ENCODE data around the gene IRX1. TPM values are rescaled to one million over a fixed set of nuclear protein-coding genes. Genes with fewer than 3 reads are reported as not detected.

IRX1 gene
- total and polyA plus RNA-seq, 2 donors (not counting 1 experiment from before 2014, with no cell fraction given): not detected

GRCh38 chr5:3593771-3594509 is 1.7 kb upstream of the IRX1 start:
- Histone ChIP-seq H3K4me3 (ENCODE audit: control extremely low read depth in 1 of 5, extremely low read depth in 1 of 5, insufficient read depth in 1 of 5, low read depth in 2 of 5, low read length in 4 of 5) (no peak overlapping the region), H3K9ac (ENCODE audit: low read length) (no peak overlapping the region), H3K79me2 (ENCODE audit: control insufficient read depth, insufficient read depth, low read length) (no peaks in the 10 kb centered on the region), H3K4me1 (ENCODE audit: control insufficient read depth in 2 of 2, insufficient read depth in 2 of 2, low read length in 2 of 2) (no peaks in the 10 kb centered on the region), H3K9me3 (ENCODE audit: control extremely low read depth in 1 of 3, control insufficient read depth in 2 of 3, insufficient read depth in 1 of 3, low read length in 2 of 3) (peaks cover 0 to 45% (median 0%) of the 10 kb centered on the region in 3 donors), H3K27me3 (replicated peaks in 1 of 4; ENCODE audit: control extremely low read depth in 1 of 4, control insufficient read depth in 3 of 4, insufficient read depth in 4 of 4, low read length in 3 of 4) (peaks cover 0 to 59% (median 23%) of the 10 kb centered on the region in 4 experiments), H4K20me1 (ENCODE audit: control insufficient read depth, insufficient read depth, low read length, poor library complexity, severe bottlenecking) (no peaks in the 10 kb centered on the region), H3K36me3 (replicated peaks in 1 of 2; ENCODE audit: control extremely low read depth in 1 of 2, control insufficient read depth in 1 of 2, extremely low read depth in 1 of 2, insufficient read depth in 2 of 2, low read length in 1 of 2) (no peaks in the 10 kb centered on the region), H3K4me2 (replicated peaks; ENCODE audit: low read depth, low read length, poor library complexity, severe bottlenecking) (no peak overlapping the region), H2AFZ (ENCODE audit: insufficient read depth, low read depth, low read length, poor library complexity, severe bottlenecking) (no peak overlapping the region), H3K27ac (ENCODE audit: low read length in 2 of 2) (no peak overlapping the region)
- intact Hi-C loops (cut with micrococcal nuclease): no loop called here
- TF ChIP-seq CTCF (IDR thresholded peaks at IDR 0.05) (no peak), EZH2 (IDR thresholded peaks at IDR 0.05; ENCODE audit: borderline replicate concordance, insufficient read depth, low read depth, low read length, poor library complexity, severe bottlenecking) (no peak)
- CTCF ChIA-PET: no interaction called here
- H3K4me1 Mint-ChIP-seq: peaks cover 10% of the 10 kb centered on the region
- no peaks in the 10 kb centered on the region for H3K9me3 Mint-ChIP-seq (ENCODE audit: insufficient read depth)
- H3K4me3 Mint-ChIP-seq: no peak overlapping the region
- 4% methylated on average over 21 of the region's 28 CpGs for WGBS (ENCODE audit: insufficient coverage)
- POLR2A ChIA-PET: no interaction called here
- no peak for DNase-seq
- H3K27ac Mint-ChIP-seq: no peak overlapping the region
- no peak for ATAC-seq (ENCODE audit: low read depth)
- peaks cover 57% of the 10 kb centered on the region for H3K27me3 Mint-ChIP-seq

GRCh38 chr5:3594510-3595005 is 1.1 kb upstream of the IRX1 start:
- H3K9ac ChIP-seq (ENCODE audit: low read length): no peak overlapping the region
- H2AFZ ChIP-seq (ENCODE audit: insufficient read depth, low read depth, low read length, poor library complexity, severe bottlenecking): no peak overlapping the region
- intact Hi-C loops (cut with micrococcal nuclease): no loop called here
- H3K27me3 ChIP-seq (replicated peaks in 1 of 4; ENCODE audit: control extremely low read depth in 1 of 4, control insufficient read depth in 3 of 4, insufficient read depth in 4 of 4, low read length in 3 of 4): peaks cover 0 to 58% (median 21%) of the 10 kb centered on the region in 4 experiments
- ChIA-PET POLR2A (no interaction called here), CTCF (no interaction called here)
- no peaks in the 10 kb centered on the region for H3K36me3 ChIP-seq (replicated peaks in 1 of 2; ENCODE audit: control extremely low read depth in 1 of 2, control insufficient read depth in 1 of 2, extremely low read depth in 1 of 2, insufficient read depth in 2 of 2, low read length in 1 of 2)
- no peaks in the 10 kb centered on the region for H3K4me1 ChIP-seq (ENCODE audit: control insufficient read depth in 2 of 2, insufficient read depth in 2 of 2, low read length in 2 of 2)
- H3K4me2 ChIP-seq (replicated peaks; ENCODE audit: low read depth, low read length, poor library complexity, severe bottlenecking): no peak overlapping the region
- no peaks in the 10 kb centered on the region for H3K79me2 ChIP-seq (ENCODE audit: control insufficient read depth, insufficient read depth, low read length)
- no peaks in the 10 kb centered on the region for H4K20me1 ChIP-seq (ENCODE audit: control insufficient read depth, insufficient read depth, low read length, poor library complexity, severe bottlenecking)
- no peak overlapping the region for H3K27ac Mint-ChIP-seq
- 8% methylated on average over 52 of the region's 52 CpGs for WGBS (ENCODE audit: insufficient coverage)
- H3K27ac ChIP-seq (ENCODE audit: low read length in 2 of 2): no peak overlapping the region
- peaks cover 0 to 51% (median 0%) of the 10 kb centered on the region in 3 donors for H3K9me3 ChIP-seq (ENCODE audit: control extremely low read depth in 1 of 3, control insufficient read depth in 2 of 3, insufficient read depth in 1 of 3, low read length in 2 of 3)
- H3K4me3 ChIP-seq (ENCODE audit: control extremely low read depth in 1 of 5, extremely low read depth in 1 of 5, insufficient read depth in 1 of 5, low read depth in 2 of 5, low read length in 4 of 5): no peak overlapping the region
- no peak for ATAC-seq (ENCODE audit: low read depth)
- H3K9me3 Mint-ChIP-seq (ENCODE audit: insufficient read depth): no peaks in the 10 kb centered on the region
- peaks cover 10% of the 10 kb centered on the region for H3K4me1 Mint-ChIP-seq
- H3K27me3 Mint-ChIP-seq: peaks cover 58% of the 10 kb centered on the region
- DNase-seq: no peak
- no peak for TF ChIP-seq EZH2 (IDR thresholded peaks at IDR 0.05; ENCODE audit: borderline replicate concordance, insufficient read depth, low read depth, low read length, poor library complexity, severe bottlenecking)
- TF ChIP-seq CTCF (IDR thresholded peaks at IDR 0.05): no peak
- H3K4me3 Mint-ChIP-seq: no peak overlapping the region
